Activated effector memory CD4-positive, alpha-beta T cell treated with anti-CD3 and anti-CD28 coated beads, Interleukin-2, amount 50 U/mL, for 16 hours (primary cell): ENCODE measurements around the gene LEF1.

Experiments
- DNase-seq: peaks from one replicate; pipeline ENCODE4 v3.0.0-alpha.2; 2020

The LEF1 gene

GRCh38 chr4:108109111-108109510 is 59.6 kb downstream of the LEF1 start:
- no peak for DNase-seq

- DNase-seq = peak; percentile 69
These were observed 60.9 kb downstream of the LEF1 start for GRCh38 chr4:108107729-108108382.

- no peak for DNase-seq
These were observed 61.6 kb downstream of the LEF1 start for GRCh38 chr4:108107101-108107500.

- no peak for DNase-seq
These were observed 62.5 kb downstream of the LEF1 start for GRCh38 chr4:108106186-108106585.

- DNase-seq = no peak
These were observed 65.5 kb downstream of the LEF1 start for GRCh38 chr4:108103099-108103862.

GRCh38 chr4:108100827-108101226 is 67.9 kb downstream of the LEF1 start:
- no peak for DNase-seq

- no peak for DNase-seq
These were observed 68.9 kb downstream of the LEF1 start for GRCh38 chr4:108099838-108100237.

- no peak for DNase-seq
These were observed 70.7 kb downstream of the LEF1 start for GRCh38 chr4:108097990-108098553.

GRCh38 chr4:108094923-108095482 is 73.7 kb downstream of the LEF1 start:
- DNase-seq = no peak

GRCh38 chr4:108094131-108094530 is 74.6 kb downstream of the LEF1 start:
- no peak for DNase-seq

- no peak for DNase-seq
These were observed 76.4 kb downstream of the LEF1 start for GRCh38 chr4:108092288-108092687.

- DNase-seq = no peak
These were observed 81.3 kb downstream of the LEF1 start for GRCh38 chr4:108087293-108087967.

GRCh38 chr4:108081256-108081655 is 87.5 kb downstream of the LEF1 start:
- peak; percentile 61 for DNase-seq

GRCh38 chr4:108080747-108081146 is 88.0 kb downstream of the LEF1 start:
- DNase-seq = peak; percentile 68

- no peak for DNase-seq
These were observed 90.6 kb downstream of the LEF1 start for GRCh38 chr4:108078024-108078733.

- peak; percentile 81 for DNase-seq
These were observed 96.4 kb downstream of the LEF1 start for GRCh38 chr4:108072300-108072699.

- DNase-seq = no peak
These were observed 98.0 kb downstream of the LEF1 start for GRCh38 chr4:108070775-108071174.

GRCh38 chr4:108068442-108068841 is 100.3 kb downstream of the LEF1 start:
- DNase-seq = no peak

GRCh38 chr4:108060686-108061321 is 107.9 kb downstream of the LEF1 start:
- DNase-seq = no peak

GRCh38 chr4:108060164-108060563 is 108.6 kb downstream of the LEF1 start:
- DNase-seq = no peak

GRCh38 chr4:108058685-108059440 is 109.9 kb downstream of the LEF1 start:
- DNase-seq = no peak
